ENCODE measurements around the gene ERMP1.
"Not testable (repeated sequence)": the region's sequence is repeated elsewhere in the genome, so short reads cannot be mapped to it uniquely, and the experiment has no call there.

ERMP1 gene, protein sequence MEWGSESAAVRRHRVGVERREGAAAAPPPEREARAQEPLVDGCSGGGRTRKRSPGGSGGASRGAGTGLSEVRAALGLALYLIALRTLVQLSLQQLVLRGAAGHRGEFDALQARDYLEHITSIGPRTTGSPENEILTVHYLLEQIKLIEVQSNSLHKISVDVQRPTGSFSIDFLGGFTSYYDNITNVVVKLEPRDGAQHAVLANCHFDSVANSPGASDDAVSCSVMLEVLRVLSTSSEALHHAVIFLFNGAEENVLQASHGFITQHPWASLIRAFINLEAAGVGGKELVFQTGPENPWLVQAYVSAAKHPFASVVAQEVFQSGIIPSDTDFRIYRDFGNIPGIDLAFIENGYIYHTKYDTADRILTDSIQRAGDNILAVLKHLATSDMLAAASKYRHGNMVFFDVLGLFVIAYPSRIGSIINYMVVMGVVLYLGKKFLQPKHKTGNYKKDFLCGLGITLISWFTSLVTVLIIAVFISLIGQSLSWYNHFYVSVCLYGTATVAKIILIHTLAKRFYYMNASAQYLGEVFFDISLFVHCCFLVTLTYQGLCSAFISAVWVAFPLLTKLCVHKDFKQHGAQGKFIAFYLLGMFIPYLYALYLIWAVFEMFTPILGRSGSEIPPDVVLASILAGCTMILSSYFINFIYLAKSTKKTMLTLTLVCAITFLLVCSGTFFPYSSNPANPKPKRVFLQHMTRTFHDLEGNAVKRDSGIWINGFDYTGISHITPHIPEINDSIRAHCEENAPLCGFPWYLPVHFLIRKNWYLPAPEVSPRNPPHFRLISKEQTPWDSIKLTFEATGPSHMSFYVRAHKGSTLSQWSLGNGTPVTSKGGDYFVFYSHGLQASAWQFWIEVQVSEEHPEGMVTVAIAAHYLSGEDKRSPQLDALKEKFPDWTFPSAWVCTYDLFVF

DNA sequence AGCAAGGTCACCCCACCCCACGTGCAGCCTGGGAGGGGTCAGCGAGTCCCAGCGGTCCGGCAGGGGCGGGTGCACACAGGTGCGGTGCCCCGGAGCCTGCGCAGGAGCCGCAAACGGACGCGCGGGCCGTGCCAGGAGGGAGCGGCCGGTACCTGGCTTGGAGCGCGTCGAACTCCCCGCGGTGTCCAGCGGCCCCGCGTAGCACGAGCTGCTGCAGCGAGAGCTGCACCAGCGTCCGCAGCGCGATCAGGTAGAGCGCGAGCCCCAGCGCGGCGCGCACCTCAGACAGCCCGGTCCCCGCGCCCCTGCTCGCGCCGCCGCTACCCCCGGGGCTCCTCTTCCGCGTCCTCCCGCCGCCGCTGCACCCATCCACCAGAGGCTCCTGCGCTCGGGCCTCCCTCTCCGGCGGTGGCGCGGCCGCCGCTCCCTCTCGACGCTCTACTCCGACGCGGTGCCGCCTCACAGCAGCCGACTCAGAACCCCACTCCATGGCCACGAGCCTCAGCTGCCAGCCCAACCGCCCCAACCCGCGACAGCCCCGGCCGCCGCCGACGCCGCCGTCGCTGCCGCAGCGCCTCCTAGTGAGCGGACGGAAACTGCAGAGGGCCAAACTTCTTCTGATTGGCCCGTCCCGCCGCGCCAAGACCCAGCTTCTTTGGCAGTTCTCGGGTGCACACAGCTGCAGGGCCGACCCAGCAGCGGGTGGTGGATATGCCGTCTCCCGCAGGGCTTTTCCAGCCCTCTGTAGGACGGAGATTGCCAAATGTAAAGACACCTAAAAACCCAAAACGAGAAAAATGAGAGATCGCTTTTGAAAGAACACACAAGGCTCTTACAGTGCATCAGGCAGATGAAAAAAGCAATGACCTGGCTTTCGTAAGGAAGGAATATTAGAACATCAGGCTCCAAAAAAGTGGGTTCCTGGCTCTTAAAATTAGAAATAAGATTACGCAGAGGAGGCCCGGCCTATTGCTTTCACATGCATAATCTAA is at the start of gene ERMP1:
ERMP1 (minus strand) TSS at position 580 of the 992 bp plus-strand sequence; CDS start at position 490, 90 bp downstream.
- peak; percentile 89 for DNase-seq (ENCODE audit: low spot score)

DNA sequence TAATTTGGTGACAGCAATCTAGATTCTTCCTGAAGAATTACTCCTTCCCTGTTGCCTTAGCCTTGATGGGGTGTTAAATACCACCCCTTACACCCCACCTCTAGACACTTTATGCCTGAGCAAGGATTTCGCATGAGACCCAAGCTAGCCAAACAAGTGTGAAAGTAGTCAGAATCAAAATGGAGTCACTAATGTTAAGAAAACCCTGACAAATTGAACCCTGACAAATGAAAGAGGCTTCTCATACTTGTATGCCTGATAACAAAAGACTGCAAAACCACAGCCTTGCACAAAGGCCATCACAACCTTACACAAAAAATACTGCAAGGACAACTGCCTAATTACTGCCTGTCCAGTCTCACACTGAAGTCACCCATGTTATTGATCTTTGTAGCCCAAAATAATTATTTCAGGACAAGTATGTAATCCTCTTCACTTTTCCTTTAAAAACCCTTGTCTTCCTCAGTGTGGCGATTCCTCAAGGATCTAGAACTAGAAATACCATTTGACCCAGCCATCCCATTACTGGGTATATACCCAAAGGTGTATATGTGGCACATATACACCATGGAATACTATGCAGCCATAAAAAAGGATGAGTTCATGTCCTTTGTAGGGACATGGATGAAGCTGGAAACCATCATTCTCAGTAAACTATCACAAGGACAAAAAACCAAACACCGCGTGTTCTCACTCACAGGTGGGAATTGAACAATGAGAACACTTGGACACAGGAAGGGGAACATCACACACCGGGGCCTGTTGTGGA is 49.5 kb upstream of the ERMP1 start:
- not testable (repeated sequence) for DNase-seq (ENCODE audit: low spot score)

DNA sequence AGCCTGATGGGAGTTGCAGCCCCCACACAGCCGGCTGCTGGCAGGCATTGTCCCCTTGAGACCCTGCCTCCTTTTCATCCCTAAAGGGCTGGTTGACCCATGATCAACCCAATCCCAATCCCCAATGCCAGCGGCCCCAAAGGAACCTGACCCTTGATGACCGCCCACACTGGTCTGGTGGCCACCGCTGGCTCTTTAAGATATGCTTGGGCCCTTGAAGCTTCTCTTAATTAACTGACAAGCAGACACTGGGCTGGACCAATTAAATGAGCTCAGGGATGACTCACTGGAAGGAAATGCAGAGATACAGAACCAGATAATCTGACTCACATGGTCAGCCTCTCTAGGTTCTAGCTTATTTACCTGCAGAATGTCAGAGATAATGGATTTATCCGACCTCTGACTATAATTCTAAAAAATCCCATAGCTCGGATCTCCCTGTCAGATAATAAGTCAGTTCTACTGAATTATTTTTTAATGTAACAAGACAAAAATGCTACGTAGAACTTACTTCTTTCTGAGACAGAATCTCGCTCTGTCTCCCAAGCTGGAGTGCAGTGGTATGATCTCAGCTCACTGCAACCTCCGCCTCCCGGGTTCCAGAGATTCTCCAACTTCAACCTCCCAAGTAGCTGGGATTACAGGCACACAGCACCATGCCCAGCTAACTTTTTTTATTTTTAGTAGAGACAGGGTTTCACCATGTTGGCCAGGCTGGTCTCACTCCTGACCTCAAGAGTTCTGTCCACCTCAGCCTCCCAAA is 46.7 kb upstream of the ERMP1 start:
- no peak for DNase-seq (ENCODE audit: low spot score)

DNA sequence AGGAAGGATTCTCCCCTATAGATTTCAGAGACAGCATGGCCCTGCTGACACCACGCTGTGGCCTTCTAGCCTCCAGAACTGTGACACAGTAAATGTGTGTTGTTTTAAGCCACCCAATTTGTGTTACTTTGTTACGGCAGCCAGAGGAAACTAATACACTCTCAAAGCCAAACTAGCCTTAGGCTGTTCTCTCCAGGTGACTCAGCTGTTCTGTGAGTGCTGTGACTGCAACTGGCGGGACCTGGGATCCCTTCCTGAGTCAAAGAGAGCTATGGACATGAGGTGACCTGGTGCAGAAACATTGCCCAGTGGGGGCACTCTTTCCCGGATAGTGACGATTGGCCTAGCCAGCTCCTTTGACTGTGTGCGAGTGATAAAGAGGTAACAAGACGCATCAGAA is 43.8 kb upstream of the ERMP1 start:
- DNase-seq (ENCODE audit: low spot score), result no peak

DNA sequence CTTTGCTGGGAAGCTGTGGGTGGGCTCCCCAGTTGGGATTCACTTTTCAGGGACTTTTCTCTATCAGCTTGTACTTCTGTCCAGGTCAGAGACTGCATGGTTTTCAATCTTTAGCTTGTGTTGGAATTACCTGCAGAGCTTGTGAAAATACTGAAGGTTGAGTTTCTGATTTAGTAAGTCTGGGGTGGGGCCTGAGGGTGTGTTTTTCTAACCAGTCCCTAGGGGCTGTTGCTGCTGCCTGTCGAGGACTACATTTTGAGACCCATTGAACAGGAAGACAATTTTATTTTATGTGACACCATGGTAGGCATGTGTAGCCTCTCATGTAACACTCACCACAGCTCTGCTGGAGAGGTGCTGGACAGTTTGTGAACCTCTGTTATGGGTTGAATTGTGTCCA is 43.1 kb upstream of the ERMP1 start:
- no peak for DNase-seq (ENCODE audit: low spot score)

DNA sequence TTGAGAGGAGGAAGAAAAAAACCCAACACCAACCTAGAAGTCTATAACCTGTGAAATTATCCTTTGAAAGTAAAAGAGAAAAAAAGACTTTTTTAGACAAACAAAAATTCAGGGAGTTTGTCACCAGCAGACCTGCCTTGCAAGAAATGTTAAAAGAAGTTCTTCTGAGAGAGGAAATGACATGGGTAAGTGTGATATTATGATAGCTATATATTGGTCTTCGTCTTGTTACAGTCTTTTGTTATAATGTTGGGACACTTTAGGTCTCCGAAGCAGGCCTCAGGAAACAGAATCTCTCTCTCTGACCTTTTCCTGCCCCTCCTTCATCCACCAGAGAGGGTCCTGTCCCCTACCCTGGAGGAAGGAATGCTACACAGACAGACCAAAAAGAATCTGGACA is 41.1 kb upstream of the ERMP1 start:
- DNase-seq (ENCODE audit: low spot score), result no peak

DNA sequence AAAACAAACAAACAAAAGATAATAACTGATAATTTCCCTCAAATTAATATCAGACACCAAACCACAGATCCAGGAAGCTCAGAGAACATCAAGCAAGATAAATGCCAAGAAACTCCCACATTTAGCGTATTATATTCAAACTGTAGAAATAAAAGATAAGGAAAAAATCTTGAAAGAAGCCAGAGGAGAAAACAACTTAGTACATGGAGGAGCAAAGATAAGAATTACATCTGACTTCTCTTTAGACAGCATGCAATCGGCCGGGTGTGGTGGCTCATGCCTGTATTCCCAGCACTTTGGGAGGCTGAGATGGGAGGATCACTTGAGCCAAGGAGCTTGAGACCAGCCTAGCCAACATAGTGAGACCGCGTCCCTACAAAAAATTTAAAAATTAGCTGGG is 40.5 kb upstream of the ERMP1 start:
- DNase-seq (ENCODE audit: low spot score), result no peak

DNA sequence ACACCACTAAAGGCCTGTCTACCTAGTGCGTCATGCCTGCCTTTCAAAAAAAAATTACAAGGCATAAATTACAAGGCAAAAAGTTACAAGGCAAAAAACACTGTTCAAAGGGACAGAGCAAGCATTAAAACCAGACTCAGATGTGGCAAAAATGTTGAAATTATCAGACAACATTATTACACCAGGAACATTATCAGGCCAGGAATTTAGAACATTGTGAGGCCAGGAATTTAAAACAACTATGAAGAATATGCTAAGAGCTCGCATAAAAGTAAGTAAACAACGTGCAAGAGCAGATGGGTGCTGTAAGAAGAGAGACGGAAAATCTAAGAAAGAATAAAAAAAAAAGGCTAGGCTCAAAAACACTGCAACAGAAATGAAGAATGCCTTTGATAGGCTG is 39.6 kb upstream of the ERMP1 start:
- no peak for DNase-seq (ENCODE audit: low spot score)

DNA sequence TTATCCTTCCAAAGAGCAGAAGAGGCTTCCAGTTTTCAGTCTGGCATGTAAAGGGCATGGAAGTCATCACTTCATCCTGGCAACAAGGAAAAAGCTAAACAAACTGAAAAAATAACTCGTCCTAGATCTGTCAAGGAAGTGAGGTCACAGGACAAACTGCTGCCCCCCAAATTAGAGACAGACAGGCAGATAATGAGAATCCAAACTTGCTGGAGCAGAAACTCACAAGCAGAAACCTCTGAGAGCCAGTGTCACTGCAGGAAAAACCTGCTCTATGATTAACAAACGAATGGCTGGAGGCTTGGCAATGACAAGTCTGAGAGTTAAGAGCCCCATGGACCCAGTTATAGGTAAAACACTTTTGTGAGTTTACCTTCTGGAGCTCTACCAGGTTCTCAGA is 38.9 kb upstream of the ERMP1 start:
- DNase-seq (ENCODE audit: low spot score), result no peak

DNA sequence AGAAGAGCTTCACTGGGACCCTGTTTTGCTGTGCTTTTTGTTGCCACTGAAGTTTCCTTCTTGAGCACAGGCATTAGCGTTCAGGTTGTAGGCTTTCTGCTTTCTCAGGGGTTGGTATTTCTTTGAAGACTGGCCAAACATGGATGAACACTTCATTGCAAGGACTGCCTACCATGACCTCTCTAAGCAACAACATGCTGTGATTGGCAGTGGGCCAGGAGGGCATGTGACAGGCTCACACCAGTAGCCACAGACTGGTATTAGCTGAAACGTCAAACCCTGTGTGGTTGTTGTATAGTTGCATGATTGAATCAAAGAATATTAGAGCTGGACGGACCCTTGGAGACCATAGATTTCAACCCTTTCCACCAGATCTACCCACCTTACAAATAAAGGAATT is 37.8 kb upstream of the ERMP1 start:
- no peak for DNase-seq (ENCODE audit: low spot score)

DNA sequence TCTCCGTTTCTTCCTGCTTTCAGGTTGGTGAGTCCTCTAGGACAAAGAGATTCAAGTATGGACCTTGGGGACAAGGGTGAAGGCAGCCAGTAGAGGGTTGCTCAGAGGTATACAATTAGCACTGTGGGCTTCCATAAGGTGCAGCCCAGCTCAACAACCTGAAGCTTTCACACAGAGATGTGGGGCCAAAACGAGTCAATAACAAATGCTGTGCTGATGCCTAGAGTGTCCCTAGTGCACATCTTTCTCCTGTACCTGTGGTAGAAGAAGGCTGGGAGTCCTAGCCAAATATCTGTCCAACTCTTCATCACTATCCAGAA is 37.1 kb upstream of the ERMP1 start:
- DNase-seq (ENCODE audit: low spot score), result no peak

DNA sequence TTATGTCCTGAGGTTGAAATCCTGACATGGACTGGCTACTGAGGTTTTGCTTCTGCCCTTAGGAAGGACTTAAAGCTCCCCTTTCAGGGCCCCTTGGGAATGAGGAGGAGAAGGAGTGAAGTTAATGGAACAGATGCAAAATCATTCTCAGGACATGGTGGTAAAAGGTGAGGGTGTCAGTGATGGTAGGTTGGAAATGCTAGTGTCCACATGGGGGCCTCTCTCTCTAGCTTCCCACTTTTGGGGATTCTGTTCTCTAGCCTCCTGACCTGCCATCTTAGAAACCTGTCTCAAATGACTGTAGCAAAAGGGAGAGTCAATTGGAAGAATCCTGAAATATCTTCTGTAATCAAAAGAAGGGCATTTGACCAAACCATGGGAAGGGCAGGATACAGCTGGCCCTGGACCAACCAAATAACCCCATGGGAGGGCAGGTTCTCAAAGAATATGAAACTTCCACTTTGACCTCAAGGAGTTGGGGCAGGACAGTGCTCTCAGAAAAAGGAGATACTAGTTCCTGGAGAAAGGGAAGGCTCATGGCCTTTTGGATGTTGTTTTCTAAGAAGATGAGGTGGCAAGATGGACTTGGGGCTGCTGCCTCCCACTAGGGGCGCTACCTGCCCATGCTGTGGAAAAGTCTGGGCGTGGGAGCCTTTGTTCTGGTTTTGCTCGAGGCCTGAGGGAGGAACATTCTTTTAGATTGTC is 36.5 kb upstream of the ERMP1 start:
- DNase-seq (ENCODE audit: low spot score), result no peak

DNA sequence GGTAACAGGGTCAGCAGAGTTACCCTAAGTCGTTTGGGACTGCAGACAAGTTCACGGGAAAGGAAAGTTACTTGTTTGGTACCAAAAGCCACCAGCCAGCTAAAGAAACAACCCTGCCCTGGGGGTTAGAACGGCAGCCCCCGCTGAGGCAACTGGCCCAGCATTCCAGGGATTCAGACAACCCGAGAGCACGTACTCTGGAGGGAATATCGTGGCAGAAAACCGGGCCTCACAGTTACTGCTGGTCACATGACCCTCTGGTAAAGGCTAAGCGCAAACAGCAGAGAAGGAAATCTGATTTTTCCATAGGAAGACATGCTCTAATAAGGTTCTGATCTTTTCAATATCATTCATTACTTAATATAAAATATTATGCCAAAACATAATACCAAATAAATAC is 35.3 kb upstream of the ERMP1 start:
- no peak for DNase-seq (ENCODE audit: low spot score)

DNA sequence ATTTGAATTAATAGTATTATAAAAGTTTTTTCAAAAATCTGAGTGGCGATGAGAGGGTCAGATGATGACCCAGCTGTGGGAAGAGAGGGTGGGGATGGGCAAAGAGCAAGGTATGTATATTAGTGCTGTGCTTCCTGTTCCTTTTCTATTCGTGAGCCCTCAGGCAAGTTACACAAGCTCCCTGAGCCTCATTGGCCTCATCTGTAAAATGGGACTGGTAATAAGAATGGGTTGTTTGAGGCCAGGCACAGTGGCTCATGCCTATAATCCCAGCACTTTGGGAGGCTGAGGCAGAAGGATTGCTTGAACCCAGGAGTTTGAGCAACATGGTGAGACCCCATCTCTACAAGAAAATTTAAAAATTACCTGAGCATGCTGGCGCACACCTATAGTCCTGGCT is 33.8 kb upstream of the ERMP1 start:
- no peak for DNase-seq (ENCODE audit: low spot score)

DNA sequence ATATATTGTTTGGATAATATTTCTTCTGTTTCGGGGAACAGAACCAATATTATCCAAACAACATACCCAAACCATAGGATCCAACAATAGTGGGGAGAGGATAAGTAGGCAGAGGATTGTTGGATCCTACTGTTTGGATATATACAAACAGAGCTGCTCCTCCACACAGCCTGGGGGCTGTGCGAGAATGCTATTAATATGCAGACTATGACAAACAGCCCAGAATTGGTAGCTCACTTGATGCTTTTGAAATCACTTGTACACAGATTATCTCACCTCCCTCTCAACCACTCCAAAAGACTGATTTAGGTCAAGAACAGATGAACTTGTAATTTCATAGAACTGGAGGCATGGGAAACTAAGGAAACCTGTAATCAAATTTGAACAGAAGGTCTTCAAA is 33.4 kb upstream of the ERMP1 start:
- DNase-seq (ENCODE audit: low spot score), result no peak

DNA sequence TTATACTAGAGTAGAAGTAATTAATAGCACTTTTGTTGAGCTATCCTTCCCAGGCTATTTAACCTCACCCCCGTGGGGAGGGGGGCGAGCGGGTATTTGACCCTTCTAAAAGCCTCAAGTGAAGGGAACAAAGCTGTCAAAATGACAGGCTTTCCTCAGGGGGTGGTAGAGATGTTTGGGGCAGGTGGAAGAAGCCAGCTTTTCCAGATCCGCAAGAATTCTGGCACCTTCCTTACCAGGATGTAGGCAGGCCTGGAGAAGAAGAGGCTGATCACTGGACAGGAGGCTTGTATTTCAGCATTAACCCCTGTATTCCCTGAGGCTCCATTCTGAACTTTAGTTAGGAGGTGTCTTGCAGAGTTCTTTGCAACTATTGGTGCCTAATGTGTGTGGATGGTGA is 31.5 kb upstream of the ERMP1 start:
- DNase-seq (ENCODE audit: low spot score), result no peak

DNA sequence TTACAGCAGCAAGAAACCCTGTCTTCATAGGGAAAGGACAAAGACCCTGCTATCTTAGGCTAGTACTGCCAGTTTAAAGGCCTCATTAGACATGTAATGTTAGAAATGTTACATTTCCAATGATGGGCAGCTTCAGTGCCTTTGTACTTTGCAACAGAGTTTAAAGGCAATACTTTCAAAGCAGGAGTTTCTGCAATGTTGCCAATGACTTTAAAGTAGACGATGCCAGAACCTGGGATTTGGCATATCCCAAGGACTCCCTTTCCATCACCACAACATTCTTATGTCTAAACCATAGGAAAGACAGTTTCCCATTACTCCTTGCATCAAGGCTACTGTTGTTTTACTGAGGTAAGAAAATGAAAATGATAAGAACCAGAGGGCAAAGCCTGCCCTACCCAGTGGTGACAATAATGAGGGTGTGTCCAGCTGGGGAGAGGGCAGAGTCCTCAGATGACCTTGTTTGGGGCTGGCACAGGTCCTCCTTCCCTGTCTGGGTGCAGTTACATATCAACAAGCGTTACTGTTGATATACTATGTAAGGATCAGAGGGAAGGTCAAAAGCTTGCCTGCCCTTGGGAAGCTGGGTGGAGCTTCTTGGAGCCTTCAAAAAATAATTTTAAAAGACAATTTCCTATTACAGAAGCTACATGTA is 30.3 kb upstream of the ERMP1 start:
- DNase-seq (ENCODE audit: low spot score), result no peak

DNA sequence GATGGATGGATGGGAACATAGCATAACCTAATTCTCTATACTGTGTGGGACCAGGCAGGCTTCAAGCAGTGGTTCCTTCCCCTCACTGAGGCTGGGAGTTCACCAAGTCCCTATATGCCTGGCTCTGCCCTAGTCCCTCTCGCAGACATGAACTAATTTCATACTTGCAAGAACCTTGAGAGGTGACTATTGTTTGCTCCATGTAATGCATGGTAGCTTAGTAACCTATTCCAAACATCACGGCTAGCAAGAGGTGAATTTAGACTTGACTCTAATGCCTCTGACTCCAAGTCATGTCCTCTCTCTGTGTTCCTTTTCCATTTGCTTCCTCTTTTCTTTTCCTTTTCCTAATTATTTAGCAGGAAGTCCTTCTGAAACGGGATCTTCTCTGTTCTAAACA is 25.9 kb upstream of the ERMP1 start:
- DNase-seq (ENCODE audit: low spot score), result no peak

DNA sequence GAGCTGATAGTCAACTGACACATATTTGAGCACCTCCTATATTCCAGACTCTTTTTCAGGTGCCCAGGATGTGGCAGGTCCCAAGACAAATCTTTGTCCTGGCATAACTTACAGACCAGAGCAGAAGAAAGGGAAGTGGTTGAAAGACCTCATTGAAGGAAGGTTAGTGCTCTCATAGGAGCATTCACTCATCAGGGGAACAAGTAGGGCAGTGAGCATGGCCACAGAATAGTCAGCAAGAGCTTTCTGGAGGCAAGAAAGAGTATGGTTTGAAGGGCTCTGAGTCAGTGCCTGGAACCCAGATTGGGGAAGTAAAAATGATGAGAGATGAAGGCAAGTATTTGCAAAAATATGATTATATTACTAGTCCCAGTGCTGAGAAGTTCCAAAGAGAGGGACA is 25.0 kb upstream of the ERMP1 start:
- DNase-seq (ENCODE audit: low spot score), result no peak
